Natural killer cell treated with Interleukin-12 subunit alpha and Interleukin-12 subunit beta and Interleukin-15 and Interleukin-18, amount 100 ng/mL, for 72 hours (primary cell): Measurements from ENCODE around the gene PRDX4. TPM values are rescaled to one million over a fixed set of nuclear protein-coding genes. Genes with fewer than 3 reads are reported as not detected.

Experiments
- ATAC-seq, 2 donors: fragments of 150-1000 bp; cut with Tn5 transposase in 1 of 2; sonication (Bioruptor Pico), chemical (Tn5 transposase) in 1 of 2; 2 replicates each; pipeline ENCODE4 v1.10.0; 2021
- DNase-seq: peaks from one replicate; pipeline ENCODE4 v3.0.0; 2022; ENCODE audit warnings: low spot score
- H3K27ac Mint-ChIP-seq, 2 donors: 1 replicate in 1 of 2; 2 replicates in 1 of 2; pipeline ENCODE4 v1.8.0; 2022; ENCODE audit warnings: mixed read lengths in 2 of 2, mild to moderate bottlenecking in 1 of 2, moderate library complexity in 1 of 2
- H3K27me3 Mint-ChIP-seq, 2 donors: 1 replicate in 1 of 2; 2 replicates in 1 of 2; pipeline ENCODE4 v1.8.0; 2022; ENCODE audit warnings: mixed read lengths in 2 of 2
- H3K36me3 Mint-ChIP-seq: one replicate; pipeline ENCODE4 v1.8.0; 2022; ENCODE audit warnings: mixed read lengths
- H3K4me1 Mint-ChIP-seq, 2 donors: 1 replicate in 1 of 2; 2 replicates in 1 of 2; pipeline ENCODE4 v1.8.0; 2022; ENCODE audit warnings: low read depth in 2 of 2, mixed read lengths in 2 of 2, mild to moderate bottlenecking in 1 of 2
- H3K4me3 Mint-ChIP-seq: one replicate; pipeline ENCODE4 v1.8.0; 2022; ENCODE audit warnings: mixed read lengths
- H3K9me3 Mint-ChIP-seq: 2 replicates; pipeline ENCODE4 v1.8.0; 2022; ENCODE audit warnings: mixed read lengths
- total RNA-seq, 2 donors: library from RNA; stranded (reverse); gene quantifications; one replicate each; pipeline ENCODE4 v1.2.3, GENCODE V29; 2022

PRDX4 gene
- total RNA-seq, 2 donors from 2014 or later = 62.2 to 71.2 TPM

DNA sequence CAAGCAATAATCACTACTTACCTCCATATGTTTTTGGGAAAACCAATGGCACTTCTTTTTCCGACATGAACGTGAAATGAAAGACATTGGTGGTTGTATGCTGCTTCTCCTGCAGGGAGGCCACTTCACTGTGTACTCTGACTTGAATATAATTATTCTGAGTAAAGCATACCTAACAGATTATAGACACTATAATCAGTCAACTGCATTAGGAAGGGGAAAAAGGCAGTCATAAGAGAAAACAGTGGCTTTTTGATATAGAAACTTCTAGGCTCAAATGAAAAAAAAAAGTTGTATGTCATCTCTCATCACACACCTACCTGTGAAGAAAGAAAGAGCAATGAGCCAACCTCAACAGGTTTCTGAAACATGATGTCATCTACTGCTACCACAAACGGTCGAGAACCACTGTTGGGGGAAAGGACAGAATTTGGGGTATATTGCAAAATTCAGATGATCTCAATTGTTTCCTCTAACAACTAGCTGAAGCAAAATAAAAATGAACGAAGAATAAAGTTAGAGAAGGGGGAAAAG, 37.4 kb downstream of the PRDX4 start:
- peaks cover 5% of the 10 kb centered on the region for H3K36me3 Mint-ChIP-seq
- H3K9me3 Mint-ChIP-seq = no peaks in the 10 kb centered on the region
- ATAC-seq (no peak), DNase-seq (no peak)
- H3K4me3 Mint-ChIP-seq = no peak overlapping the region
- peaks cover 0 to 3% of the 10 kb centered on the region in 2 donors for H3K4me1 Mint-ChIP-seq
- no peak overlapping the region for H3K27ac Mint-ChIP-seq
- no peaks in the 10 kb centered on the region for H3K27me3 Mint-ChIP-seq

DNA sequence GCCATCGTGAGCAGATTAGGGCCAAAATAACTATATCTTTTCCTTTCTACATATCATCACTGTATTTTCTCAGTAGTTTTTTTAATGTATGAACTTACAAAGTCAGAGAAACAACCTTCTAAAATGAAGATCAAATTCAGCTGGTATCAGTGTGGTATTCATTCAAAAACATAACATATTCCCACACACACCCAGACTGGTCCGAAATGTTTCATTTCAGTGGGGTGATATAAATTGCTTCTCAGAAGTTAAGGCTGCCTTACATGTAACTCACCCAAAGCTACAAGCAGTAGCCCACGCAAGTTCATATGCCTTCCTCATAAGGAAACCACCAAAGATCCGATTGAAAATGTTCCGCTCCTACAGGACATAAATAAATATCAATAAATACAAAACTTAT, 37.9 kb downstream of the PRDX4 start:
- Mint-ChIP-seq H3K4me1 (no peaks in the 10 kb centered on the region), H3K27ac (no peak overlapping the region), H3K36me3 (peaks cover 5% of the 10 kb centered on the region), H3K27me3 (no peaks in the 10 kb centered on the region), H3K9me3 (no peaks in the 10 kb centered on the region), H3K4me3 (no peak overlapping the region)
- ATAC-seq = no peak
- no peak for DNase-seq

DNA sequence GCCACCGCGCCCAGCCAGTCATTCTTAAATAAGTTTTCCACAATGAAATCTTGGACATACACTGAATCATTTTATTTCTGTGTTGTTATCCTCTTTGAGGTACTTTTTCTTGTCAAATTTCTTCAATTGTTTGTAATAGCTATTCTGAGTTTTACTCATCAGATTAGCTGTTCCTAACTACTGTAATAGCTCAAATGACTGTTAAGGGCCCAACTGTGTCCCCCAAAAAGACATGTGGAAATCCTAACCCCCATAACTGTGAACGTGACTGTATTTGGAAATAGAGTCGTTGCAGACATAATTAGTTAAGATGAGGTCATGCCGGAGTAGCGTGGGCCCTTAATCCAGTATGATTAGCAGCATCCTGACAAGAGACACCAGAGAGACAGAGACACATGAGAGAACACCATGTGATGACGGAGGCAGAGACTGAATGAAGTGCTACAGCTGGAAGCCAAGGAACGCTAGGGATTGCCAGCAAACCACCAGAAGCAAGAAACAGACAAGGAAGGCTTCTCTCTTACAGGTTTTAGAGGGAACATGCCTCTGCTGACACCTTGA, 52.9 kb downstream of the PRDX4 start:
- peaks cover 10% of the 10 kb centered on the region for H3K36me3 Mint-ChIP-seq
- peaks cover 0 to 2% of the 10 kb centered on the region in 2 donors for H3K4me1 Mint-ChIP-seq
- ATAC-seq = no peak
- H3K27ac Mint-ChIP-seq = no peak overlapping the region
- no peaks in the 10 kb centered on the region for H3K9me3 Mint-ChIP-seq
- no peaks in the 10 kb centered on the region for H3K27me3 Mint-ChIP-seq
- no peak overlapping the region for H3K4me3 Mint-ChIP-seq
- DNase-seq = no peak

GRCh38 chrX:23726191-23726590, 58.9 kb downstream of the PRDX4 start:
- Mint-ChIP-seq H3K4me1 (peaks cover 0 to 5% of the 10 kb centered on the region in 2 donors), H3K4me3 (peak overlapping the region; percentile 34), H3K9me3 (no peaks in the 10 kb centered on the region), H3K27me3 (no peaks in the 10 kb centered on the region), H3K27ac (peak overlapping the region in 1 of 2 donors; percentile 13), H3K36me3 (peaks cover 6% of the 10 kb centered on the region)
- DNase-seq = no peak
- no peak for ATAC-seq

- H3K27me3 Mint-ChIP-seq = peaks cover 0 to 3% of the 10 kb centered on the region in 2 donors
- no peak overlapping the region for H3K27ac Mint-ChIP-seq
- DNase-seq (no peak), ATAC-seq (peak in 1 of 2 donors; percentile 31)
- no peaks in the 10 kb centered on the region for H3K9me3 Mint-ChIP-seq
- no peak overlapping the region for H3K4me3 Mint-ChIP-seq
- peaks cover 5 to 8% of the 10 kb centered on the region in 2 donors for H3K4me1 Mint-ChIP-seq
- H3K36me3 Mint-ChIP-seq = peaks cover 6% of the 10 kb centered on the region
Measured at GRCh38 chrX:23727206-23727605, 59.9 kb downstream of the PRDX4 start.

GRCh38 chrX:23729214-23729613, 61.9 kb downstream of the PRDX4 start:
- Mint-ChIP-seq H3K27ac (no peak overlapping the region), H3K4me3 (no peak overlapping the region), H3K9me3 (no peaks in the 10 kb centered on the region), H3K27me3 (peaks cover 0 to 7% of the 10 kb centered on the region in 2 donors), H3K4me1 (peaks cover 12 to 19% of the 10 kb centered on the region in 2 donors), H3K36me3 (peaks cover 12% of the 10 kb centered on the region)
- DNase-seq (no peak), ATAC-seq (no peak)

- H3K36me3 Mint-ChIP-seq = peaks cover 12% of the 10 kb centered on the region
- peak overlapping the region; percentile 1 for H3K4me3 Mint-ChIP-seq
- no peaks in the 10 kb centered on the region for H3K9me3 Mint-ChIP-seq
- ATAC-seq = no peak
- H3K27me3 Mint-ChIP-seq = peaks cover 0 to 7% of the 10 kb centered on the region in 2 donors
- H3K4me1 Mint-ChIP-seq = peaks cover 7 to 24% of the 10 kb centered on the region in 2 donors
- no peak for DNase-seq
- peak overlapping the region; percentile 62 to 81 for H3K27ac Mint-ChIP-seq
Measured at GRCh38 chrX:23731951-23732350, 64.7 kb downstream of the PRDX4 start.

DNA sequence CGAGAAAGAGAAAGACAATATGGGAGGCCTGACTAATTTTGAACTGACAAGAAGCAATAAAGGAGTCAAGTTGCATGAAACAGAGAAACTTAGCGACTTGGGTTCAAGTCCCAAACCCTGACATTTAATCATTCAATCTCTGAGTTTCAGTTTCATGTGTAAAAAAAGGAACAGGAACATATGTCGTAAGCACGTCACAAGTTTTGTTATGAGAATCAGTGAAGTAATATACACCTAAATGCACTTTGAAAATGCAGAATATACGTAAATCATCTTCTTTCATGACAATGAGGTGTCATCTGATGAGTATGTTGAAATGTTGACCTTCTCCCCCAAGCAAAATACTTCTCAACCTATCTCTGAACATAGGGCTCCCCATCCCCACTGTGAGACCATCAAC, 65.4 kb downstream of the PRDX4 start:
- H3K27me3 Mint-ChIP-seq = peaks cover 0 to 7% of the 10 kb centered on the region in 2 donors
- ATAC-seq (peak; percentile 72), DNase-seq (no peak)
- H3K27ac Mint-ChIP-seq = peak overlapping the region; percentile 62 to 81
- peaks cover 7 to 24% of the 10 kb centered on the region in 2 donors for H3K4me1 Mint-ChIP-seq
- H3K4me3 Mint-ChIP-seq = peak overlapping the region; percentile 68
- no peaks in the 10 kb centered on the region for H3K9me3 Mint-ChIP-seq
- peaks cover 12% of the 10 kb centered on the region for H3K36me3 Mint-ChIP-seq

Other genes with a start within 250 kb of the PRDX4 start
- gene ACOT9, start 75.8 kb downstream of the PRDX4 start, total RNA-seq = 10 to 100 TPM; 41.3 to 42.6 TPM
- 100 to 1,000 TPM; 122 to 135 TPM for gene SAT1, start 115.7 kb downstream of the PRDX4 start, total RNA-seq
- 10 to 100 TPM; 25.6 to 26.3 TPM for gene APOO, start 240.4 kb downstream of the PRDX4 start, total RNA-seq
- not detected for gene CXorf58, start 240.5 kb downstream of the PRDX4 start, total RNA-seq